HG02571 (cell line): ENCODE data around the gene C1orf87.

ENCODE experiments used
- ATAC-seq: cut with Tn5 transposase; IDR thresholded peaks from one replicate; pipeline ENCODE4 v1.9.1; 2021; ENCODE audit warnings: mild to moderate bottlenecking, moderate library complexity; ENCODE audit not compliant: unreplicated experiment

C1orf87 gene

DNA sequence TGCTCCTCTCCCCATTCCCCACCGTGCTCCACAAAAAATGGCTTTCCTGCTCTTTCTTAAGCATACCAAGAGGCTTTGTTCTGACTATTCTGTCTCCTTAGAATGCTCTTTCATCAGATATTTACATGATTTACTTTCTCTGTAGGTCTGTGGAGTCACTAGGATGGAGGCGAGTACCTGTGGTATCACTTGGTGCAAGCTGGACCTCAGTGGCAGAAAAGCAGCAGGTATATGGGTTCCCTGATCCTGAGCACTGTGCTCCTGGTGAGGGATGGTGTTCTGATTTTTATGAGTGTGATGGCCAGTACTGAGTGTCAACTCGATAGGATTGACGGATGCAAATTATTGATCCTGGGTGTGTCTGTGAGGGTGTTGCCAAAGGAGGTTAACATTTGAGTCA is 10.0 kb downstream of the C1orf87 start:
- no peak for ATAC-seq

DNA sequence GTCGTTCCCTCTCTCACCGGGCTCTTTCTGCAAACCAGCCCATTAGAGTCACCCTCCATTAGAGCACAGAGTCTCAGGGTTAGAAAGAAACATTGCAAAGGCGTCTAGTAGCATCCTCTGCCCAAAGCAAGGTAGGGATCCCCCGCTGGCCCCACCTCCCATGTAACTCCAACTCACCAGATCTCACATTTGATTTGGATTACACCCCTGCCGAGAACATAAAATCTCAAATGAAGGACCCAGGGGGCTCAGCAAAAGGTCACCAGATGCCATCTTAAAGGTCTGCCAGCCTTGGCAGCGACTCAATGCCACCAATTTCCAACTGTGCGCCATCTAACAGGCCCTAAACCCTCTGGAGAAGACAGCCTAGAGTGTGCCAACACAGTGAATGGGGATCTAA is 14.1 kb downstream of the C1orf87 start:
- ATAC-seq, result no peak

GRCh38 chr1:60055336-60055735 is 18.2 kb downstream of the C1orf87 start:
- no peak for ATAC-seq

DNA sequence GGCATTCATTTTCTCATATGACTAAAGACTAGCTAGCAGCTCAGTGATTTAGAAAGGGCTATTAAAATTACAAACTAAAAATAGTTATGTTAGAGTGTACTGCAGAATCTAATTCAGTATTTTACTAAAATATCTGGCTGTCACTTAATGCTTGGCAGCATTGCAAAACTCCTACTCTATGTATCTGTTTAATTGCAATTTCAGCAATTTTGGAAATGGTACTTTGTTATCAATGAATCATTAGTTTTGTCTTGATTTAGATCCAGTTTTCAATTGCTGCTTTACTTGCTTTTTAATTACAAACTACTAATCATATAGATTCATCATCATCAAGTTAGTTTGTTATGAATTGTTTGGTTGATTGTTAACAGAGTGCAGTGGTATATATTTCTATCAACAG is 19.2 kb downstream of the C1orf87 start:
- ATAC-seq, result no peak

GRCh38 chr1:60052601-60053000 is 21.0 kb downstream of the C1orf87 start:
- no peak for ATAC-seq

DNA sequence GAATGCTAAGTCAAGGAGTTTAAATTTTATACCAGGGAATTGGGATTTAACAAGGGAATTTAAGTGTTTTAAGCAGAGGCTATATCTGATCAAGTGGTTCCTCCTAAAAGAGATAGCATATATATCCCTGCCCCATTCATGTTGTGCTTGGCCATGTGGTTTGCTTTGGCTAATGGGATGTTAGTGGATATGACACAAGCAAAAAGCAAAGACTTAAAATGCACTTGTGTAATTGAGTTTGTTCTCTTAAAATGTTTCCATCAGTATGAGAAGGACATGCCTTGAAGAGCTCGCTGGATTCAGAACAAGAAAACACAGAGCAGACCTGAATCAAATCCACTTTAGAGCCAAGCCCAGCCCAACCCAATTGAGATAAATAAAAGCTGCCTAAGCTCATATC is 22.4 kb downstream of the C1orf87 start:
- ATAC-seq, result no peak

- ATAC-seq, result no peak
These were observed 24.4 kb downstream of the C1orf87 start for GRCh38 chr1:60049188-60049587.

GRCh38 chr1:60044881-60045280 is 28.7 kb downstream of the C1orf87 start:
- ATAC-seq, result no peak

DNA sequence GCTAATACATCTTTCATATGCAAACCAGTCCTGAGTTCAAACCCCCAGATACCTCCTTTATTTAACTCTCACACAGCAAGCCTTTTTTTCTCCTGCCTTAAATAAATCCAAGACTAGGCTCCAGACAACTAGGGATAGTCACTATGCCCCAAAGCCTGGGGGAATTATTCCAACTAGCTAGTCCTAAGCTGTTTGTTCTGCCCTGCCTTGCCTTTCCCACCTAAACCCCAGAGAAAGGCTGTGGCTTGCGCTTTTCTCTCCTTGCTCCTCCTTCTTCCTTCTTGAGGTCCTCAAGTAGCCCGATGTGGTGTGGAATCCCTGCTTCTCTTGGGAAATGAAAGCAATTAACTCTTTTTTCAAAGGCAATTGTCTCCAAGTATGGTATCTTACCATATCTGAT is 31.8 kb downstream of the C1orf87 start:
- ATAC-seq, result no peak

GRCh38 chr1:60037669-60038068 is 35.9 kb downstream of the C1orf87 start:
- ATAC-seq, result no peak

DNA sequence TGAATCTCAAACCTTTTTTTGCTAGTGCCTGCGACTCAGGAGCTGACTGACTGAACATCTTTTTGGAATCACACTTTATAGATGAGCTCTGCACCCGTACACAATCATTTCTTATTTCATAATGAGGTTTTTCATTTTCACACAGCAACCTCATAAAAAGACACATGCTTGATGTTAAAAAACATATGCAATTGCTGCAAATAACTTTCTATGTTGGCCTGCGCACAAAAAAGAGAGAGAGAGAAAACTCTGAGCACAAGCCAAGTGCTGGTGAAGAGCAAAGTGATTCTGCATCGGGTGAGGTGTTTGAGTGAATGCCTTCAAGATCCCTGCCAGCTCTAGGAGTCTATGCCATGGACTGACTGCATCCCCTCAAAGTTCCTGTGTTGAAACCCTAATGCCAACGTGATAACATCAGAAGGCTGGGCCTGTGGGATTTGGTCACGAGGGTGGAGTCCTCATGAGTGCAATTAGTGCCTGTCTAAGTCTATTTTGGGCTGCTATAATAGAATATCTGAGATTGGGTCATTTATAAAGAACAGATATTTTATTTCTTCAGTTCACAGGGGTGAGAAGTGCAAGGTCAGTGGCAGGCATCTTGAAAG is 36.6 kb downstream of the C1orf87 start:
- ATAC-seq, result no peak

GRCh38 chr1:60035921-60036320 is 37.6 kb downstream of the C1orf87 start:
- ATAC-seq, result no peak

- ATAC-seq, result no peak
These were observed 38.6 kb downstream of the C1orf87 start for GRCh38 chr1:60034999-60035398.

- no peak for ATAC-seq
These were observed 40.5 kb downstream of the C1orf87 start for GRCh38 chr1:60033066-60033465.

DNA sequence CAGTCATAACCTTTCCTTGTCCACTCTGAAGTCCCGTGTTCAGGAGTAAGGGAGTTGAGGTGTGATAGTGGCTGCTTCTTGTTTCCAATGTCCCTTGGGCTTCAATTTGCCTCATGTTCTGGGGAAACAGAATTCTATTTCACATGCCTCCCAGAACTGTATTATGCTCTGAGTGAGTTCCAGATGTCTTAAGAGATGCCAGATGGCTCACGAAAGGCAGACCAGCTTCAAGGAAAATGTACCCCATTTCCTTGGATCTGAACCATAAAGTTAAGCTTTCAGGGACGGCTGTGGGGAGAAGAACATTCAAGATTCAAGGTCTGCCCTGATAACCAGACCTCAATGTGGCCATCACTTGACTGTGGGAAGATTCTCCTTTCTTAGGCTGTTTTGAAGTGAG is 42.4 kb downstream of the C1orf87 start:
- no peak for ATAC-seq

- no peak for ATAC-seq
These were observed 48.0 kb downstream of the C1orf87 start for GRCh38 chr1:60025552-60025951.

DNA sequence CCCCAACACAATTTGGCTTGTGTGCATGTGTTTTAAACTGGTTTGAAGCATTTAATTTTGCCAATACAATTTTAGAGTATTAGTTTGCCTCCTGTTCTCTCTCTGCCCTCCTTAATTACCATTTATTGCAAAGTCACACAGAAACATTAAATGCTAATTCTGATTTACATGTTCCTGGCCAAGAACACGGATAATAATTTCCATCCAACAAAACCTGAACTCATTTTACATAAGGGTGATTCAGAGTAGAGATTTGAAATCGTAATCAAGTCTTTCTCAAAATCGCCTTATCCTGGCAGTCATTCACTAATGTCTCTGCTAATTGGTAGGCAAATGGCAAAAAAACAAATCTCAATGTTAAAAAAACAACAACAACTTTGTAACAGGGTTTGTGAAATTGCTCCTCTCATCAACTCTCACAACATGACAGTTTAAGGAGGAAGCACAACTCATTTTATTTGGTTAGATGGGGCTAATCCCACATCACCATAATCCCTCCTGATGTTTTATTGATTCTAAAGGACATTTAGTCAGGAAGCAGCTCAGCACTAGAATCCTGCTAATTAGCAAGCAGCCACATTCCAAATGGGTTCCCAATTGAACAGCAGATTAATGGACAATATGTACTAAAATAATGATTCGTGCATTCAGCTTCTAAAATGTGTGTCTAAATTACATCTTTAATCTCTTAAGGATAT is 55.9 kb downstream of the C1orf87 start:
- ATAC-seq, result no peak

GRCh38 chr1:60010690-60011089 is 62.9 kb downstream of the C1orf87 start:
- no peak for ATAC-seq

DNA sequence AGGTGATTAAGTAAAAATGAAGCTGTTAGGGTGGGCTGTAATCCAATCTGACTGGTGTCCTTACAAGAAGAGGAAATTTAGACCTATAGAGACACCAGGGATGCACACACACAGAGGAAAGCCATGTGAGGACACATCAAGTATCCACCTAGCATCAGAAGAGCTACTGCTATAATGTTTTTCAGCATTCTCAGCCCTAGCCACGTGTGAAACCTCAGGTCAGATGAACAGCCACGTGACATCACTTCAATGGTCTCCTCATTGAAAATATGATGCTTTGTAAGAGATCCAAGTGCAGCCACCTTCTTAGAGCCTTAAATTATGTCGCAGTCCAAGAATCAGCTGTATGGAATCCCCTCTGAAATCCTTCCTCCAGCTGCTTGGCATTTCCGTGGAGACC is 65.1 kb downstream of the C1orf87 start:
- ATAC-seq, result no peak

- ATAC-seq, result no peak
These were observed 72.9 kb downstream of the C1orf87 start for GRCh38 chr1:60000625-60001024.

- ATAC-seq, result no peak
These were observed 73.8 kb downstream of the C1orf87 start for GRCh38 chr1:59999746-60000145.

DNA sequence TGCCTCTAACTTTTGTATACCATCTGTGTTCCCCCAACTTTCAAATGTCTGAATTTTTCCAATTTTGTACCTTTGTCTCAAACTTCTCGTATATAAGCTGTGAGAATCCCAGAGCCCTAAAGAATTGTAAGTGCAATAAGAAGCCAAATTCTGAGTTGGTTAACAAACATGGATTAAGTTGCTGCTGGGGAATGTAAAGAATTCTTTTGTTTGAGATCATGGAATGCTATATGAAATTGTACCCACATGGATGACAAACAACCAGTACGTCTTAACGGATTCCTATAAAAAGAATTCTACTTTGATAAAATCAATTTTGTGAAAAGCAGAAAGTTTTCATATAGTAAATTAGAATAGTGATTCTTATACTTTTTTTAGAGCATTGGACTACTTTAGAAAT is 74.6 kb downstream of the C1orf87 start:
- ATAC-seq, result no peak
